Measurements from ENCODE around the gene CRTC2.

CRTC2 gene

DNA sequence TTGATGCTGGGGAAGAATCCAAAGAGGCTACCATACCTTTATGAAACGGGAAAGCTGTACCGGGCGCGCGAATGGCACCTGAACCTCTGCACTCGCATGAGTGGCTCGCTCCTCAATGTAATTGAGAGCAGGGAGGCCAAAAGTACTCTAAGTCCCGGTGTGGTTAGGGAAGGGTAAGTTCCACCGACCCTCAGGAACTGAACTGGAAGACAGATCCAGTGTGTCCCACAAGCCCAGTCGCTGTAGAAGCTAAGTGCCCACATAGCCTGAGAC is 36.7 kb downstream of the CRTC2 start:
- Histone ChIP-seq H3K4me3 (ENCODE audit: low read length) (peak overlapping the region; percentile 83), H2AFZ (ENCODE audit: low read depth, low read length) (no peak overlapping the region), H4K20me1 (ENCODE audit: insufficient read depth, low read length) (peaks cover 43% of the 10 kb centered on the region)

DNA sequence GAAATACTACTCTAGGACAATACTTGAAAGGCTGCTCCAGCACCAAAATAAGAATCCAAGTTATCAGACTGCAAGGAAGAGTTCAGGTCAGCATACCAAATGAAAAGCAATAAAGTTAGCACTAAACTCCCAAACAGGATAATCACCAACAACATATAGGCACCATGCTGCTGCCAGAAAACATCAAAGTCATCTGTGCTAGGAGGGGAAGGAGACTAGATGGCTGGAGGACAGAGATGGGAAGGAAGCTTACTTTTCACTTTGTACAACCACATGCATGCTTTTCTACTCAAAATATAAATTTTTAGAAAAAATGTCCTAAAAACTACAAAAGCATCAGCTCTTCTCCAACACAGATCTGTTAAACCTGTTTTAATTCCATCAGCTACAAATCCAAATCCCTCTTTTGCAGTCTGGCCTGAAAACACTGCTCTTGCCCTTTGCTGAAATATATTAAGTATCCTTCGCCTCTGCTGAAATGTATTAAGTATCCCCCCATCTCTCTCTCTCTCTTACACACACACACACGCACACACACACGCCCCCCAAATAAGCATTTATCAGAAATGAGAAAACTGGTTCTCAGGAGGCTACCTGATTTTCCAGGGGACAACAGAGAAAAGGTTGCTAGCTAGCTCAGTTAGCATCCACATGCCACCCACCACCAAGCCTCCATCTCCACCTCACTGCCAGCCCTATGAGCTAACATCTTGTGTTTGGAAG is 37.2 kb downstream of the CRTC2 start:
- Histone ChIP-seq H3K27ac (ENCODE audit: low read length) (peak overlapping the region; percentile 84), H3K4me1 (ENCODE audit: low read length) (peaks cover 24% of the 10 kb centered on the region), H3K9me3 (ENCODE audit: insufficient read depth, low read length) (no peaks in the 10 kb centered on the region), H3K4me3 (ENCODE audit: low read length) (peak overlapping the region; percentile 83), H3K4me2 (ENCODE audit: low read length) (peak overlapping the region; percentile 89), H3K9ac (ENCODE audit: low read length) (peak overlapping the region; percentile 90), H3K79me2 (ENCODE audit: low read length) (peaks cover 75% of the 10 kb centered on the region), H3K36me3 (replicated peaks; ENCODE audit: low read depth, low read length) (peaks cover 12% of the 10 kb centered on the region), H3K27me3 (ENCODE audit: low read depth, low read length) (no peaks in the 10 kb centered on the region), H2AFZ (ENCODE audit: low read depth, low read length) (no peak overlapping the region), H4K20me1 (ENCODE audit: insufficient read depth, low read length) (peaks cover 48% of the 10 kb centered on the region)
- TF ChIP-seq, protein P1, sequence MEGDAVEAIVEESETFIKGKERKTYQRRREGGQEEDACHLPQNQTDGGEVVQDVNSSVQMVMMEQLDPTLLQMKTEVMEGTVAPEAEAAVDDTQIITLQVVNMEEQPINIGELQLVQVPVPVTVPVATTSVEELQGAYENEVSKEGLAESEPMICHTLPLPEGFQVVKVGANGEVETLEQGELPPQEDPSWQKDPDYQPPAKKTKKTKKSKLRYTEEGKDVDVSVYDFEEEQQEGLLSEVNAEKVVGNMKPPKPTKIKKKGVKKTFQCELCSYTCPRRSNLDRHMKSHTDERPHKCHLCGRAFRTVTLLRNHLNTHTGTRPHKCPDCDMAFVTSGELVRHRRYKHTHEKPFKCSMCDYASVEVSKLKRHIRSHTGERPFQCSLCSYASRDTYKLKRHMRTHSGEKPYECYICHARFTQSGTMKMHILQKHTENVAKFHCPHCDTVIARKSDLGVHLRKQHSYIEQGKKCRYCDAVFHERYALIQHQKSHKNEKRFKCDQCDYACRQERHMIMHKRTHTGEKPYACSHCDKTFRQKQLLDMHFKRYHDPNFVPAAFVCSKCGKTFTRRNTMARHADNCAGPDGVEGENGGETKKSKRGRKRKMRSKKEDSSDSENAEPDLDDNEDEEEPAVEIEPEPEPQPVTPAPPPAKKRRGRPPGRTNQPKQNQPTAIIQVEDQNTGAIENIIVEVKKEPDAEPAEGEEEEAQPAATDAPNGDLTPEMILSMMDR (IDR thresholded peaks at IDR 0.05; ENCODE audit: low read depth, low read length): no peak
- TF ChIP-seq EZH2phosphoT487 (IDR thresholded peaks at IDR 0.05; ENCODE audit: low read depth): no peak

More for the DNA sequence above, 36.7 kb downstream of the CRTC2 start:
- H3K9ac ChIP-seq (ENCODE audit: low read length): peak overlapping the region; percentile 90
- no peak for TF ChIP-seq EZH2phosphoT487 (IDR thresholded peaks at IDR 0.05; ENCODE audit: low read depth)
- TF ChIP-seq, protein P1 (IDR thresholded peaks at IDR 0.05; ENCODE audit: low read depth, low read length): no peak
- H3K27me3 ChIP-seq (ENCODE audit: low read depth, low read length): no peaks in the 10 kb centered on the region
- no peaks in the 10 kb centered on the region for H3K9me3 ChIP-seq (ENCODE audit: insufficient read depth, low read length)
- peak overlapping the region; percentile 89 for H3K4me2 ChIP-seq (ENCODE audit: low read length)
- peaks cover 70% of the 10 kb centered on the region for H3K79me2 ChIP-seq (ENCODE audit: low read length)
- H3K36me3 ChIP-seq (replicated peaks; ENCODE audit: low read depth, low read length): peaks cover 12% of the 10 kb centered on the region
- H3K4me1 ChIP-seq (ENCODE audit: low read length): peaks cover 24% of the 10 kb centered on the region
- peak overlapping the region; percentile 84 for H3K27ac ChIP-seq (ENCODE audit: low read length)

DNA sequence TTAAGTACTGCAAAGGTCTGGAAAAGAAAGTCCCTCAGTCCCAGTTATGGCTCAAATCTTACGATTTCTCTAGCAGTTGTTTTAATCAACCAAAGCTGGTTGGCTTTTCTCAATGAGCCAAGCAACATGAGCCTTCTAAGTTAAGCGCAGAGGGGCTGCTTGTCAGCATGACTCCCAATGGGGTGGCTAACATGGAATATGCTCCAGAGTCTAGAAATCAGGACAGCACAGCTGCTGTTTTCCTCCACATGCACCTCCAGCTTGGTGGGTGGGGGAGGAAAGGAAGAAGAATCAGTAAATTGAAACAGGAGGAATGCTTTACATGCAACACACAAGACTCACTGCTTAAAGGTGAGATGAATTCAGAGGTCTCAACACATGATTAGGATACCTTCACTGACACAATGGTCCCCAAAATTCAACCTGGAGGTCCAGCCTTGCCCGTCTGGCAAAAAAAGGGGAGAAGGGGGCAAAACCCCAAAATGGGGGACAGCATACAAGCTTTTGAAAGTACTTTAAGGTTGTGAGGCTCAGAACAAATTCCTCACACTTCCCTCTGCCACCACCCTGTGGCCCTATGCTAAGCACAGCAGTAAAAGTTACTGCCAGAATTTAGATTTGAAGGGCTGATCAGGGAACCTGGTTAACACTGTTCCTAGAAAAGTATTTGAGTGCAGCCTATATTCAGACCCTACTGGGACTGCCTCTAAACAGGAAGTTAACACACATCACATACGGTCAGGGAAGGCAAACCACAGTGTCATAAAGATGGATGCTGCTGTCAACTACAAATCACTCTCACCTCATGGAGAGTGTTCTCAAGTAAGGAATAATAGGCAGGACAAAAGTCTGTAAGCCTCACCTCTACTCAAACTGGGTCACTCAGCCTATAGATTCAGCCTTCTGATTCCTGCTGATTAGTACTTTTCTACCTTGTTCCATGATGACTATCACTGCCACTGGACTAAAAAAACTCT is 38.2 kb downstream of the CRTC2 start:
- H2AFZ ChIP-seq (ENCODE audit: low read depth, low read length): no peak overlapping the region
- H3K79me2 ChIP-seq (ENCODE audit: low read length): peaks cover 86% of the 10 kb centered on the region
- peaks cover 12% of the 10 kb centered on the region for H3K36me3 ChIP-seq (replicated peaks; ENCODE audit: low read depth, low read length)
- H3K4me2 ChIP-seq (ENCODE audit: low read length): peak overlapping the region; percentile 89
- peak overlapping the region; percentile 83 for H3K4me3 ChIP-seq (ENCODE audit: low read length)
- peaks cover 55% of the 10 kb centered on the region for H4K20me1 ChIP-seq (ENCODE audit: insufficient read depth, low read length)
- no peak for TF ChIP-seq EZH2phosphoT487 (IDR thresholded peaks at IDR 0.05; ENCODE audit: low read depth)
- TF ChIP-seq, protein P1 (IDR thresholded peaks at IDR 0.05; ENCODE audit: low read depth, low read length): peak; percentile 71
- H3K27me3 ChIP-seq (ENCODE audit: low read depth, low read length): no peaks in the 10 kb centered on the region
- H3K9me3 ChIP-seq (ENCODE audit: insufficient read depth, low read length): no peaks in the 10 kb centered on the region
- H3K4me1 ChIP-seq (ENCODE audit: low read length): peaks cover 24% of the 10 kb centered on the region
- H3K27ac ChIP-seq (ENCODE audit: low read length): no peak overlapping the region
- H3K9ac ChIP-seq (ENCODE audit: low read length): peak overlapping the region; percentile 90; the same call in 1 of the 2 replicates

DNA sequence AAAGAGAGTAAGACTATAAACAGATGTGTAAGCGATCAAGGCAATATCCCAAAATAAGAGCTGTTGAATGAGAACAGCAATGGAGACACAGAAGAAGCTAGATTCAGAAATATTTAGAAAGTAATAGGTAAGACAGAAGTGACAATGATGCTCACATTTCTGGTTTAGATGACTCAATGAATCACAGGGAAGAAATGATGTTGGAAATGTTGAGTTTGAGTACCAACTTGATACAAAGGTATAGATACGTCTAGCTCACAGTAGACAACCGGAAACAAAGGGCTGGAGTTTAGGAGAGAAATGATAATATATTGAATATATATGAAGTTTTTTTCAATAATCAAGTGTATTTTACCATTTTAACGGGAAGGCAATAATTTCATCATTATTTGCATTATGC is 42.1 kb downstream of the CRTC2 start:
- Histone ChIP-seq H3K9ac (ENCODE audit: low read length) (no peak overlapping the region), H3K36me3 (replicated peaks; ENCODE audit: low read depth, low read length) (peaks cover 15% of the 10 kb centered on the region), H3K27me3 (ENCODE audit: low read depth, low read length) (no peaks in the 10 kb centered on the region), H2AFZ (ENCODE audit: low read depth, low read length) (no peak overlapping the region), H4K20me1 (ENCODE audit: insufficient read depth, low read length) (peaks cover 80% of the 10 kb centered on the region), H3K4me3 (ENCODE audit: low read length) (no peak overlapping the region), H3K4me2 (ENCODE audit: low read length) (no peak overlapping the region), H3K9me3 (ENCODE audit: insufficient read depth, low read length) (no peaks in the 10 kb centered on the region), H3K4me1 (ENCODE audit: low read length) (peaks cover 16% of the 10 kb centered on the region), H3K79me2 (ENCODE audit: low read length) (peaks cover 98% of the 10 kb centered on the region), H3K27ac (ENCODE audit: low read length) (no peak overlapping the region)
- TF ChIP-seq, protein P1 (IDR thresholded peaks at IDR 0.05; ENCODE audit: low read depth, low read length): no peak
- TF ChIP-seq EZH2phosphoT487 (IDR thresholded peaks at IDR 0.05; ENCODE audit: low read depth): no peak
